Placental pericyte (primary cell): Measurements from ENCODE around the gene ZBTB14. TPM values are rescaled to one million over a fixed set of nuclear protein-coding genes. Genes with fewer than 3 reads are reported as not detected.

Experiments
- total RNA-seq: library from RNA; depleted of rRNA; stranded (reverse); fragments of >200 nt; gene quantifications from 2 replicates; pipeline ENCODE4 v1.2.3, GENCODE V29; 2012

The ZBTB14 gene
- total RNA-seq: 11.2 and 15.5 TPM in 2 replicates

GRCh38 chr18:5295231-5295920, at the start of gene ZBTB14:
Gene ZBTB14 (minus strand): TSS chr18:5295726. CDS start chr18:5293246, 2,480 bp downstream.

Other genes with a start within 250 kb of the ZBTB14 start
- not detected in 2 replicates for gene AKAIN1, start 98.5 kb downstream of the ZBTB14 start, total RNA-seq
- 0.14 and 0.44 TPM in 2 replicates for gene EPB41L3, start 248.3 kb upstream of the ZBTB14 start, total RNA-seq